Caco-2 (cell line): ENCODE data around the gene CNIH2. TPM values are rescaled to one million over a fixed set of nuclear protein-coding genes. Genes with fewer than 3 reads are reported as not detected.
A peak's percentile ranks its signal among the peaks of the same experiment; 100 is the strongest.

Experiments
- BruUV-seq: library from RNA; stranded (reverse); fragments of 400-500 nt; replicated peaks from 2 replicates; lab custom pipeline; 2021; lab: Mats Ljungman, UMichigan
- CTCF ChIA-PET: fragments of 300-600 bp; sonication (Branson Sonifier 250); formaldehyde crosslinking; loops from one replicate; lab custom pipeline; 2022; ENCODE audit warnings: antibody characterized with exemption; lab: Charles Lee
- POLR2A ChIA-PET: fragments of 300-600 bp; sonication (Branson Sonifier 250); formaldehyde crosslinking; loops from one replicate; lab custom pipeline; 2022; ENCODE audit warnings: antibody characterized with exemption; lab: Charles Lee
- DNase-seq, 2 experiments: peaks; one replicate each; pipeline versions ENCODE4 v3.0.0 to v3.0.0-alpha.2; 2020 to 2022
- H3K27me3 ChIP-seq: replicated peaks from 2 replicates; pipeline ENCODE4 v1.6.0; 2011; ENCODE audit warnings: low read length; ENCODE audit not compliant: control insufficient read depth, insufficient read depth
- H3K36me3 ChIP-seq: 2 replicates; pipeline ENCODE4 v1.5.1; 2011; ENCODE audit warnings: low read length; ENCODE audit not compliant: control insufficient read depth, insufficient read depth
- H3K4me1 ChIP-seq: fragments of 250-450 bp; sonication (Bioruptor Pico); 2 replicates; pipeline ENCODE4 v1.5.1; 2020; ENCODE audit warnings: mild to moderate bottlenecking
- H3K4me3 ChIP-seq: 2 replicates; pipeline ENCODE4 v1.5.1; 2011; ENCODE audit warnings: low read depth, mild to moderate bottlenecking, control low read depth, low read length
- H3K9me3 ChIP-seq: fragments of 250-450 bp; sonication (Bioruptor Pico); 2 replicates; pipeline ENCODE4 v1.5.1; 2020; ENCODE audit warnings: mild to moderate bottlenecking, moderate library complexity
- H3K27ac Mint-ChIP-seq: one replicate; pipeline ENCODE4 v1.8.0; 2022; ENCODE audit warnings: mixed read lengths; ENCODE audit not compliant: unreplicated experiment
- H3K27me3 Mint-ChIP-seq: one replicate; pipeline ENCODE4 v1.8.0; 2022; ENCODE audit warnings: mixed read lengths; ENCODE audit not compliant: insufficient read depth, unreplicated experiment
- H3K36me3 Mint-ChIP-seq: one replicate; pipeline ENCODE4 v1.8.0; 2022; ENCODE audit warnings: mild to moderate bottlenecking, mixed read lengths; ENCODE audit not compliant: insufficient read depth, unreplicated experiment
- H3K4me1 Mint-ChIP-seq: one replicate; pipeline ENCODE4 v1.8.0; 2022; ENCODE audit warnings: low read depth, mixed read lengths; ENCODE audit not compliant: unreplicated experiment
- H3K4me3 Mint-ChIP-seq: one replicate; pipeline ENCODE4 v1.8.0; 2022; ENCODE audit warnings: mild to moderate bottlenecking, moderate library complexity, mixed read lengths; ENCODE audit not compliant: unreplicated experiment
- H3K9me3 Mint-ChIP-seq: one replicate; pipeline ENCODE4 v1.8.0; 2022; ENCODE audit warnings: mixed read lengths; ENCODE audit not compliant: unreplicated experiment
- CTCF ChIP-seq, 2 experiments: fragments of 200-600 bp in 1 of 2; IDR thresholded peaks; 1 replicate in 1 of 2; 2 replicates in 1 of 2; pipeline versions ENCODE4 v1.5.1 to v1.8.0; 2011 to 2022; ENCODE audit warnings: antibody characterized with exemption in 1 of 2, control low read depth in 1 of 2, inconsistent platforms in 1 of 2, low read depth in 1 of 2, low read length in 1 of 2, mild to moderate bottlenecking in 1 of 2, moderate library complexity in 1 of 2; ENCODE audit not compliant: insufficient read depth in 1 of 2, severe bottlenecking in 1 of 2, unreplicated experiment in 1 of 2
- intact Hi-C: fragments of 100-400 bp; cut with micrococcal nuclease; formaldehyde crosslinking; loops from one replicate; pipeline ENCODE4 v1.10.0; 2022; ENCODE audit not compliant: unreplicated experiment
- total RNA-seq: library from RNA; stranded (reverse); gene quantifications from 2 replicates; pipeline ENCODE4 v1.2.3, GENCODE V29; 2022

CNIH2 gene
- total RNA-seq, 1 experiment from 2014 or later: 6.1 TPM

DNA sequence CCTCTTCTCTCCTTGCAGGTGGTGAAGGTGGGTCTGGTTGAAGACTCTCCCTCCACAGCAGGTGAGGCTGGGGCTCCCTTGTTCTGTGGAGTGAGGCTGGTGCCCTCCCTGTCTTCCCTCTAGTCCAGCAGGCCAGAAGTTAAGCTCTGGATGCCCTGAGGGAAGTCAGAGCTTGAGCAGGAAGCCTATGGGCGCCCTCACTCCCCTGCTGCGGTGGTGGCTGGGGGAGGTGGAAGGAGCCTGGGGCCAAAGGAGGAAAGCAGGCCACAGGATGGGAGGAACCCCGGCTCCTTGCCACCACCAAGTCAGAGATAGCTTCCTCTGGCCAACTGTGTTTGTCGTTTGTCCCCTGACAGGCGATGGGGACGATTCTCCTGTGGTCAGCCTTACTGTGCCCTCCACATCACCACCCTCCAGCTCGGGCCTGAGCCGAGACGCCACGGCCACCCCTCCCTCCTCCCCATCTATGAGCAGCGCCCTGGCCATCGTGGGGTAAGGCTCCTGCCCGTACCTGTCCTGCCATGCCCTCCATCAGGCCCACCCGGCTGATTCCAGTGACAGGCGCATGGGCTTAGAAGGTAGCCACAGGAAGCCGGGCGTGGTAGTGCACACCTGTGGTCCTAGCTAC lies 39.1 kb upstream of the CNIH2 start:
- POLR2A ChIA-PET: interaction anchor here (0.6 kb wide), 1 partner anchor 114 kb away, joined by 10 read pairs; no protein-coding TSS in a partner anchor
- CTCF ChIA-PET: interaction anchor here (0.6 kb wide), 1 partner anchor 16 kb away, joined by 3 read pairs; no protein-coding TSS in a partner anchor
- H3K36me3 Mint-ChIP-seq: peaks cover 59% of the 10 kb centered on the region
- no peaks in the 10 kb centered on the region for H3K4me1 ChIP-seq
- no peaks in the 10 kb centered on the region for H3K27me3 ChIP-seq
- H3K27ac Mint-ChIP-seq: no peak overlapping the region
- no peak overlapping the region for H3K4me3 ChIP-seq
- no peaks in the 10 kb centered on the region for H3K9me3 ChIP-seq
- no peak for DNase-seq
- H3K27me3 Mint-ChIP-seq: no peaks in the 10 kb centered on the region
- intact Hi-C loops: no loop called here
- no peaks in the 10 kb centered on the region for H3K9me3 Mint-ChIP-seq
- H3K4me3 Mint-ChIP-seq: no peak overlapping the region
- no peak for TF ChIP-seq CTCF (IDR thresholded peaks at IDR 0.05; ENCODE audit: insufficient read depth in 1 of 2, low read depth in 1 of 2, low read length in 1 of 2, severe bottlenecking in 1 of 2, unreplicated experiment in 1 of 2)
- no peaks in the 10 kb centered on the region for H3K36me3 ChIP-seq
- H3K4me1 Mint-ChIP-seq: no peaks in the 10 kb centered on the region
- BruUV-seq: no TSS peak

- intact Hi-C loops: no loop called here
- ChIA-PET CTCF (no interaction called here), POLR2A (no interaction called here)
- Histone ChIP-seq H3K4me1 (no peaks in the 10 kb centered on the region), H3K36me3 (no peaks in the 10 kb centered on the region), H3K4me3 (no peak overlapping the region), H3K27me3 (no peaks in the 10 kb centered on the region), H3K9me3 (no peaks in the 10 kb centered on the region)
- Mint-ChIP-seq H3K36me3 (peaks cover 59% of the 10 kb centered on the region), H3K9me3 (no peaks in the 10 kb centered on the region), H3K27ac (no peak overlapping the region), H3K4me1 (no peaks in the 10 kb centered on the region), H3K27me3 (no peaks in the 10 kb centered on the region), H3K4me3 (no peak overlapping the region)
- no peak for DNase-seq
- no peak for TF ChIP-seq CTCF (IDR thresholded peaks at IDR 0.05; ENCODE audit: insufficient read depth in 1 of 2, low read depth in 1 of 2, low read length in 1 of 2, severe bottlenecking in 1 of 2, unreplicated experiment in 1 of 2)
- BruUV-seq: no TSS peak
These were observed 38.5 kb upstream of the CNIH2 start for GRCh38 chr11:66239511-66239910.

DNA sequence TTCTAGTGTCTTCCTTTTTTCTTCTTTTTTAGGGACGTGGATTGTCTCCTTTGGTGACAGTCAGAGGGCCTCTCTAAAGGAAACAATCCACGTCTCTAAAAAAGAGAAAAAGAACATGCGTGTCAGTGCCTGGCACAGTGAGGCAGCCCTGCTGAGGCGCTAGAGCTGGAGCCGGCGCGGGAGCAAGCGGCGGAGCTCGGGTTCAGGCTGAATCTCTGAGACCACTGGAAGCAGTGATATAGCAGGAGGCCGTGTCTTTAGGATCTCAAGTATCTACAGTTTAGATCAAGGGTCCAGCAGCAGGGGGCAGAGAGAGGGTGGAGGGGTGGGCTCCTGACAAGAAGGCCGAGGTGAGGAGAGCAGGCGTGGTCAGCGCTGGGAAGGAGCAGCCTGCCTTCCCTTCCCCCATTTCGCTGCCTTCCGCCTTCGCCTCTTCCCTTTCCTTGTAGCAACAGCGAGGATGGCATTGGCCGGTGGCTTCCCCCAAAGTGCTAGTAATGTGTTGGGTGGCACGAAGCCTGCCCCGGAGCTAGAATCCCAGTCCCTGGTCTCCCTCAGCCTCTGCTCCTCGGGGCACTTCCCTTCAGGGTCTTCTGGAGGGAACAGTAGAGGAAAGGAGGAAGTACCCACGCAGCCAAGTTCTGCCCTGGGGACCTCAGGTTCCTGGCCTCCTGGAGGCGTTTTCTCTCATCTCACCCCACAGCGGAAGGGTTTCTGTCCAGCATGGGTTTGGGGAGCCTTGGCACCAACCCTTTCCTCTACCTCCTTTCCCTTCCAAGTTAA lies 37.8 kb upstream of the CNIH2 start:
- ChIA-PET POLR2A (no interaction called here), CTCF (no interaction called here)
- H3K27ac Mint-ChIP-seq: peak overlapping the region; percentile 11

More for the DNA sequence above, 37.8 kb upstream of the CNIH2 start:
- no TSS peak for BruUV-seq
- no peak for DNase-seq
- Histone ChIP-seq H3K4me1 (no peaks in the 10 kb centered on the region), H3K27me3 (no peaks in the 10 kb centered on the region), H3K36me3 (no peaks in the 10 kb centered on the region), H3K9me3 (no peaks in the 10 kb centered on the region), H3K4me3 (no peak overlapping the region)
- Mint-ChIP-seq H3K27me3 (no peaks in the 10 kb centered on the region), H3K36me3 (peaks cover 59% of the 10 kb centered on the region), H3K4me3 (no peak overlapping the region), H3K9me3 (no peaks in the 10 kb centered on the region), H3K4me1 (no peaks in the 10 kb centered on the region)
- TF ChIP-seq CTCF (IDR thresholded peaks at IDR 0.05; ENCODE audit: insufficient read depth in 1 of 2, low read depth in 1 of 2, low read length in 1 of 2, severe bottlenecking in 1 of 2, unreplicated experiment in 1 of 2): no peak
- intact Hi-C loops: no loop called here
